H1 (cell line): ENCODE measurements around the gene PRKAG1. TPM values are rescaled to one million over a fixed set of nuclear protein-coding genes. Genes with fewer than 3 reads are reported as not detected.

Experiments
- ATF3 ChIP-seq: IDR thresholded peaks from 2 replicates; pipeline ENCODE4 v1.6.1; 2011; ENCODE audit warnings: low read depth, mild to moderate bottlenecking, low read length; ENCODE audit not compliant: insufficient read depth
- JUND ChIP-seq: IDR thresholded peaks from 2 replicates; pipeline ENCODE4 v1.6.1; 2011; ENCODE audit warnings: mild to moderate bottlenecking, improper control_type of control experiment, low read length
- SUZ12 ChIP-seq: fragments of 200-600 bp; sonication (generic); IDR thresholded peaks from 2 replicates; pipeline ENCODE4 v1.6.1; 2012; ENCODE audit warnings: mild to moderate bottlenecking, inconsistent platforms, low read length, moderate library complexity, mixed read lengths
- polyA plus RNA-seq, 7 experiments: library from polyadenylated mRNA; depleted of rRNA in 3 of 7; stranded (reverse) in 5 of 7; unstranded in 2 of 7; fragments of >200 nt in 5 of 7; fragments of 200-250 nt in 2 of 7; gene quantifications; 1 replicate in 5 of 7; 2 replicates in 1 of 7; 4 replicates in 1 of 7; pipeline versions ENCODE4 v1.2.1 to v1.2.3, GENCODE V29; 2011 to 2013; ENCODE audit warnings: missing spikeins in 2 of 7, mixed read lengths in 2 of 7
- total RNA-seq: library from RNA; stranded (reverse); fragmentation: NEBNext Ultra II Directional; extraction: Animal tissue kit (Norgen Biotek cat#: 25700); gene quantifications from 2 replicates; pipeline ENCODE4 v1.2.1, GENCODE V29; 2021

PRKAG1 gene
- total and polyA plus RNA-seq, 2 of the 8 experiments (the other 6 are each of a cell fraction or from before 2014, with no cell fraction given), result 38.6 to 57.5 TPM

GRCh38 chr12:48958049-48958388, 60.6 kb downstream of the PRKAG1 start (continued):
- TF ChIP-seq ATF3, result no peak
- no peak for TF ChIP-seq JUND
- no peak for TF ChIP-seq SUZ12
